Measurements from ENCODE around the gene ZDHHC8. TPM values are rescaled to one million over a fixed set of nuclear protein-coding genes. Genes with fewer than 3 reads are reported as not detected.

Gene ZDHHC8
- total RNA-seq, 1 experiment from 2014 or later = 51.7 TPM

GRCh38 chr22:20157430-20158183, 26.0 kb downstream of the ZDHHC8 start:
- Histone ChIP-seq H3K79me2 (ENCODE audit: insufficient read depth, low read length) (no peaks in the 10 kb centered on the region), H3T11ph (ENCODE audit: low read length) (no peak overlapping the region), H2BK15ac (ENCODE audit: low read depth, low read length) (no peak overlapping the region), H3K14ac (ENCODE audit: insufficient read depth, low read length) (no peak overlapping the region), H2AFZ (ENCODE audit: low read length) (no peak overlapping the region), H4K5ac (ENCODE audit: insufficient read length, low read depth, low read length) (no peak overlapping the region), H4K8ac (replicated peaks; ENCODE audit: insufficient read length, low read depth, low read length) (no peak overlapping the region), H3K79me1 (ENCODE audit: insufficient read depth, low read depth, low read length, poor library complexity, severe bottlenecking) (no peaks in the 10 kb centered on the region), H2AK5ac (ENCODE audit: insufficient read length, low read length) (no peak overlapping the region), H3K18ac (ENCODE audit: insufficient read length, low read depth, low read length) (no peak overlapping the region), H4K91ac (ENCODE audit: insufficient read length, low read depth, low read length) (no peak overlapping the region), H3K27me3 (ENCODE audit: insufficient read depth, low read length) (no peaks in the 10 kb centered on the region), H3K23ac (ENCODE audit: insufficient read length, low read depth, low read length) (no peak overlapping the region), H2BK120ac (ENCODE audit: low read depth, low read length, poor library complexity, severe bottlenecking) (no peak overlapping the region), H2BK12ac (ENCODE audit: insufficient read length, low read depth, low read length) (no peak overlapping the region), H3K4me1 (ENCODE audit: insufficient read depth, low read length) (no peaks in the 10 kb centered on the region), H4K20me1 (ENCODE audit: control insufficient read depth, insufficient read depth, insufficient read length) (no peaks in the 10 kb centered on the region), H3K56ac (ENCODE audit: insufficient read length, low read depth, low read length) (no peak overlapping the region), H2BK5ac (ENCODE audit: insufficient read length, low read length) (no peak overlapping the region), H3K23me2 (ENCODE audit: insufficient read length, low read depth, low read length, poor library complexity, severe bottlenecking) (peaks cover 5% of the 10 kb centered on the region), H3K4ac (ENCODE audit: low read depth, low read length) (no peak overlapping the region), H3K9ac (ENCODE audit: extremely low read depth, insufficient read length, low read length) (no peak overlapping the region), H3K4me2 (ENCODE audit: insufficient read depth, insufficient read length, low read length) (no peak overlapping the region), H3K9me3 (ENCODE audit: control insufficient read depth, low read depth, low read length) (no peaks in the 10 kb centered on the region), H3K27ac (ENCODE audit: insufficient read length, low read depth, low read length) (no peak overlapping the region), H2BK20ac (ENCODE audit: low read depth, low read length, poor library complexity, severe bottlenecking) (no peak overlapping the region)
- no peak for DNase-seq
- Mint-ChIP-seq H3K36me3 (ENCODE audit: insufficient read depth in 1 of 3, low read depth in 3 of 3) (no peaks in the 10 kb centered on the region), H3K27ac (no peak overlapping the region; a peak in 1 of 7 replicates), H3K9me3 (peaks cover 0 to 6% of the 10 kb centered on the region in 2 experiments; a peak in 1 of 5 replicates), H3K4me1 (peaks cover 6 to 14% of the 10 kb centered on the region in 2 experiments), H3K27me3 (ENCODE audit: low read depth) (no peaks in the 10 kb centered on the region), H3K4me3 (no peak overlapping the region)
- TF ChIP-seq, protein P1, sequence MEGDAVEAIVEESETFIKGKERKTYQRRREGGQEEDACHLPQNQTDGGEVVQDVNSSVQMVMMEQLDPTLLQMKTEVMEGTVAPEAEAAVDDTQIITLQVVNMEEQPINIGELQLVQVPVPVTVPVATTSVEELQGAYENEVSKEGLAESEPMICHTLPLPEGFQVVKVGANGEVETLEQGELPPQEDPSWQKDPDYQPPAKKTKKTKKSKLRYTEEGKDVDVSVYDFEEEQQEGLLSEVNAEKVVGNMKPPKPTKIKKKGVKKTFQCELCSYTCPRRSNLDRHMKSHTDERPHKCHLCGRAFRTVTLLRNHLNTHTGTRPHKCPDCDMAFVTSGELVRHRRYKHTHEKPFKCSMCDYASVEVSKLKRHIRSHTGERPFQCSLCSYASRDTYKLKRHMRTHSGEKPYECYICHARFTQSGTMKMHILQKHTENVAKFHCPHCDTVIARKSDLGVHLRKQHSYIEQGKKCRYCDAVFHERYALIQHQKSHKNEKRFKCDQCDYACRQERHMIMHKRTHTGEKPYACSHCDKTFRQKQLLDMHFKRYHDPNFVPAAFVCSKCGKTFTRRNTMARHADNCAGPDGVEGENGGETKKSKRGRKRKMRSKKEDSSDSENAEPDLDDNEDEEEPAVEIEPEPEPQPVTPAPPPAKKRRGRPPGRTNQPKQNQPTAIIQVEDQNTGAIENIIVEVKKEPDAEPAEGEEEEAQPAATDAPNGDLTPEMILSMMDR (conservative IDR thresholded peaks at IDR 0.05) = no peak
- WGBS (ENCODE audit: extremely low coverage, insufficient read length, low lambda C conversion rate) = no CpG with 5 or more reads among the region's 15 CpGs
